ENCODE measurements around the gene ZNF484.
"Not testable (repeated sequence)": the region's sequence is repeated elsewhere in the genome, so short reads cannot be mapped to it uniquely, and the experiment has no call there.

ZNF484 gene

DNA sequence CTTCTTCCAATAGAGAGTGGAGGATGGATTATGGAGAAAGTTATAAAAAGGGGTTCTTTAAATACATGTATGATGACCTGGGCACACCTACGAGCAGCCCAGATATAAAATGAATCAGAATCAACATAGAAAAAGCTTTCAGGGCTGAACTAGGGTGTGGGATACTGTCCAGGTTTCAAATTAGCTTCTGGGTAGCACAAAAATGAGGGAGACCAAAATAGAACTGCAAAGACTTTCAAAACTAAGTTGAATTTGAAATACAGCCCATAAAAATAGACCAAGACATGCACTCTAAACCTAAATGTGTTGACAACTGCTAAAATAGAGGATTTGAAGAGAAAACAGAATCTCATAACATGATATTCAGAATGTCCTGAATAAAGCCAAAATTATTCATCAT is 17.0 kb downstream of the ZNF484 start:
- DNase-seq (ENCODE audit: low read depth in 2 of 2): no peak

DNA sequence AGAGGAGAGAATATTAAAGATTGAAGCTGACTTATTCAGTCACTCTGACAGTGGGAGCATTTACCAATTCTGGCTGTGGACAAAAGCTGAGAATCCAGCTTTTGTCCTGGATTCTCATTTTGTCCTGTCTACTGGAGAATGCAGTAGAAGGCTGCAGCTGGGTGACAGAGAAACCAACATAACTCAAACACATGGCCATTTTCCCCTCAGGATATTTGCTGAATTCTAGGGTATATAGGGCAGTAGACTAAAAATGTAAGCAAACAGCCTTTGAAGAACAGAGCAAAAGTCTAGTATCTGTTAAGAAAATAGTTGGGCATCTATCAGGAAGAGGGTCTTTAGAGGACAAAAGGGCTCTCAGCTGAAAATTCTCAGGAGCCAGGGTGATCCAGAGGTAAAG is 20.6 kb downstream of the ZNF484 start:
- no peak for DNase-seq (ENCODE audit: low read depth in 2 of 2)

DNA sequence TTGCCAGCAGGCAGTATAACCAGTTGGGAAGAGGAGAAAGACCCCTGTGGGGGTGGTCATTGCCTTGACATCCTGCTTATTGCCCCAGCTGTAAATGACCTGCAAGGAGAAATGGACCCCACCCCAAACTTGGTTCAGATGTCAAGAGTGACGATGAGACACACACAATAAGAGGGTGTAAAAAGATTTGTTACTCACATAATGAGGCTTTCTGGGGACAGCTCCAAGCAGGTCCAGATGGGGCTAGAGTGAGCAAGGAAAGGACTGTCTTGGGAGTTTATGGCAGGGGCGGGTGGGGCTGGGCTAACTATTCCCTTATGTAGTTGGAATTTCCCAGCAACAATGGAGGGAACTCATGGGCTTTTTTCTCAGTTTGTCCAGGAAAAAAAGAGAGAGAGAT is 24.1 kb downstream of the ZNF484 start:
- DNase-seq (ENCODE audit: low read depth in 2 of 2): no peak

DNA sequence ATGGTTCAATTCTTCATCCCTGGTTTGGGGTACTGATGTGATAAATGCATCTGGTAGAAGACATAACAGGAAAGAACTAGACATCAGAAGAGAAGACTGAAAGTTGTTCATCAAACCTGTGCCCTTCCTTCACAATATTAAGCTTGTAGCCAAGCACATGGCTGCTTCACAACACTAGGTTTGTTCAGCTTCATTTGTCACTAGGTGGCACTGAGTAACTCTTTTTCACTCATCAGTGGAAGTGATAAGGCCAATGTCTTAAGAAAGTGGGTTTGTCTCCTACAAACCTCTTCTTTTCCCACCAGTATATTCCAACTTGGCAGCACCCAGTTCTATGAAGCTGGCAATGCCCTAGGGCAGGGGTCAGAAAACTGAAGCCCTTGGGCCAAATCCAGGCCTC is 26.9 kb downstream of the ZNF484 start:
- DNase-seq (ENCODE audit: low read depth in 2 of 2): no peak

DNA sequence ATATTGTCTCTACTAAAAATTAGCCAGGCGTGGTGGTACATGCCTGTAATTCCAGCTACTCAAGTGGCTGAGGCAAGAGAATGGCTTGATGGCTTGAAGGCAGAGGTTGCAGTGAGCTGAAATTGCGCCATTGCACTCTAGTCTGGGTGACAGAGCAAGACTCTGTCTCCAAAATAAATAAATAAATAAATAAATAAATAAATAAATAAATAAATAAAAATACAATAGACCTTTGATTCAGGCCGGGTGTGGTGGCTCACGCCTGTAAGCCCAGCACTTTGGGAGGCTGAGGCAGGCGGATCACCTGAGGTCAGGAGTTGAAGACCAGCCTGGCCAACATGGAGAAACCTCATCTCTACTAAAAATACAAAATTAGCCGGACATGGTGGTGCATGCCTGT is 29.1 kb downstream of the ZNF484 start:
- not testable (repeated sequence) for DNase-seq (ENCODE audit: low read depth in 2 of 2)

DNA sequence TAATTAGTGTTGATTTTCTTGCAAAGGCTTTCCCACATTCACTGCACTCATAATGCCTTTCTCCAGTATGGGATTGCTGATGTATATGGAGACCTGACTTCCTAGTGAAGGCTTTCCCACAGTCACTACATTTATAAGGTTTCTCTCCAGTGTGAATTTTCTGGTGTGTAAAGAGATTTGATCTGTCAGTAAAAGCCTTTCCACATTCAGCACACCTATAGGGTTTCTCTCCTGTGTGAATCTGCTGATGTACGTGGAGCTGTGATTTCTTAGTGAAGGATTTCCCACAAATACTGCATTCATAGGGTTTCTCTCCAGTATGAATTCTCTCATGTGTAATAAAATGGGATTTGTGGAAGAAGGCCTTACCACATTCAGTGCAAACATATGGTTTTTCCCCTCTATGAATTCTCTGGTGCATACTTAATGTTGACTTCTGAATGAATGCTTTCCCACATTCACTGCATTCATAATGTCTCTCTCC is 31.1 kb downstream of the ZNF484 start:
- DNase-seq (ENCODE audit: low read depth in 2 of 2): no peak

DNA sequence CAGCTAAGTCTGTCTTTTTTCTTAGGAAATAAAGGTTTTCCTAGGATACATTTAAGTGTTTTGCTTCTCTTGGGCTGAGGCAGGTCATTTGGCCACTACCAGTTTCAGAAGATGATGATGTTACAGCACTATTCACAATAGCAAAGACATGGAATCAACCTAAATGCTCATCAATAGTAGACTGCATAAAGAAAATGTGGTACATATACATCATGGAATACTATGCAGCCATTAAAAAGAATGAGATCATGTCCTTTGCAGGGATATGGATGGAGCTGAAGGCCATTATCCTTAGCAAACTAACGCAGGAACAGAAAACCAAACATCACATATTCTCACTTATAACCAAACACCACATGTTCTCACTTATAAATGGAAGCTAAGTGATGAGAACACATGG is 39.4 kb downstream of the ZNF484 start:
- not testable (repeated sequence) for DNase-seq (ENCODE audit: low read depth in 2 of 2)

DNA sequence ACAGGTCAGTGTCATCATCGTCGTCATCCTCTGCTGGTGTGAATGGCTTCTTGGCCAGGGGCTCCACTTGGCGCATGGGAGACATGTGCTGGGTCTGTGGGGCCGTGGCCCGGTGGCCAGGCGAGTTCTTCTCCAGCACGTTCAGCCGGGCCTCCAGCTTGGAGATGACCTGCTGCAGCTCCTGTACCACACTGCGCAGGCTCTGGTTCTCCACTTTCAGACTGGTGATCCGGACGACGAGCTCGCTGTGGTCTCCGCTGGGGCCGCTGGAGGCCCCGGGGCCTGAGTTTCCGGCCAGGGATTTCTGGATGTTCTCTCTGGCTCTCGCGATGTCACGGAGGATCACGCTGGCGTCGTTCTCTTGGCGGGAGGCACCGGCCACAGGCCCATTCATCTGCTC is 40.6 kb downstream of the ZNF484 start:
- DNase-seq (ENCODE audit: low read depth in 2 of 2): no peak

DNA sequence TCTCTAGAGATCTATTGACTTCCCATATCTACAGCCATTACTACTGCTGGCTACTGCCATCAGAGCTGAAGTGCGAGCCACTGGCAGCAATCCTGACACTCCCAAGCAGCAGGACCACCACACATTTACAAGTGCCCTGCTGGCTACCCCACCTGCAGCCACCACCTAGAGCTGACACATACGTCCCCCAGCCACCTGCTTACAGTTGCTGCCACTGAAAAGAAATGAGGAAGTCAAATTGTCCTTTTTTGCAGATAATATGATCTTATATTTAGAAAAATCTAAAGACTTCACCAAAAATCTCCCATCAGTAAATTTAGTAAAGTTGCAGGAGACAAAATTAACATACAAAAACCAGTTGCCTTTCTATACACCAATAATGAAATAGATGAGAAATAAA is 48.4 kb downstream of the ZNF484 start:
- DNase-seq (ENCODE audit: low read depth in 2 of 2): no peak

DNA sequence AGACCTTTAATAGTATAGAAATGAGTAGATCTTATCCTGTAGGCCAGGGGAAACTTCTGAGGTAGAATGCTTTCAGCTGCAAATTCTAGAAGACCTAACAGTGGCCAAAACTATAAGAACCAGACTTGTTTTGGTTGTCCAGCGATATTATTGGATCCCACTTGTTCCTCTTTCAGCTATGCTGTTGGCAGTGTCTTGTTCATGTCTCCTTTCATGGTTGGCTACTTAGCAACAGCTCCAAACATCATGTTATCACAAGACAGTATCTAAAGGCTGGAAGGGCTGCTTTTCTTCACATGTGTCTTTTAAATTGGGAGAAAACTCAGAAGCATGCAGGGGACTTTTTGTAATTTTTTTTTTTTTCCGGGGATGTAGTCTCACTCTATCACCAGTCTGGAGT is 52.8 kb downstream of the ZNF484 start:
- not testable (repeated sequence) for DNase-seq (ENCODE audit: low read depth in 2 of 2)

DNA sequence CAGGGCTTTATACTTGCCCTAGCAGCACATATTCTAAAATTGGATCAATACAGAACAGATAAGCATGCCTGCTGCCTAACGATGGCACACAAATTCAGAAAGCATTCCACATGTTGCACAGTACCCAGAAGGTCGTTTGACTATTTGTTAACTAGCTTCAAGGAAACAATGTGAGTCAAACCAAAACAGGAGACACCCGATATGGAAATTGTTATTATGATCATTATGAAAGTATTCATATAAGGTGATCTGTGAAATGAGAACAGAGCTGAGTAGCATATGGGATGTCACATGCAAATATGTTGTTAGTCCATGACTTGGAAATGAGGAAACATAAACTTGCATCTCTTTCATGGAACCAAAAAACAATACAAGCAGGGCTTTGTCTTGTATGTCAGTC is 56.9 kb downstream of the ZNF484 start:
- no peak for DNase-seq (ENCODE audit: low read depth in 2 of 2)

DNA sequence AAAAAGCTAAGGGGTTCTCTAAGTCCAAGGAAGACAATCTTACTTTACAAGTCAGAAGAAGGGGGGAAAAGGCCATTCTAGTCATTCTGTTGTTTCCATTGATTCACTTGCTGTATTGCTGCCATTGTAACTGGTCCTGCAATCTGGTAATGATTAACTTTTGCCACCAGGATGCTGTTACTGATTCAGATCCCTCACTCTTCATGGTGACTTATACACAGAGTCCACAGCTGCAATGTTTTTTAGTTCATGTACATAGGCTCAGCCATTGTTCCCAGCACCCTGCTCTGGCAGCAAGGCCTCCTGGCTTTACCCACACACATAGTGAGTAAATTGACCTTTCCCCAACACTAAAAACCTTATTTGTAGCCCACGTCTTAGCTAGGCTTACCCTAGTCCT is 57.9 kb downstream of the ZNF484 start:
- not testable (repeated sequence) for DNase-seq (ENCODE audit: low read depth in 2 of 2)

DNA sequence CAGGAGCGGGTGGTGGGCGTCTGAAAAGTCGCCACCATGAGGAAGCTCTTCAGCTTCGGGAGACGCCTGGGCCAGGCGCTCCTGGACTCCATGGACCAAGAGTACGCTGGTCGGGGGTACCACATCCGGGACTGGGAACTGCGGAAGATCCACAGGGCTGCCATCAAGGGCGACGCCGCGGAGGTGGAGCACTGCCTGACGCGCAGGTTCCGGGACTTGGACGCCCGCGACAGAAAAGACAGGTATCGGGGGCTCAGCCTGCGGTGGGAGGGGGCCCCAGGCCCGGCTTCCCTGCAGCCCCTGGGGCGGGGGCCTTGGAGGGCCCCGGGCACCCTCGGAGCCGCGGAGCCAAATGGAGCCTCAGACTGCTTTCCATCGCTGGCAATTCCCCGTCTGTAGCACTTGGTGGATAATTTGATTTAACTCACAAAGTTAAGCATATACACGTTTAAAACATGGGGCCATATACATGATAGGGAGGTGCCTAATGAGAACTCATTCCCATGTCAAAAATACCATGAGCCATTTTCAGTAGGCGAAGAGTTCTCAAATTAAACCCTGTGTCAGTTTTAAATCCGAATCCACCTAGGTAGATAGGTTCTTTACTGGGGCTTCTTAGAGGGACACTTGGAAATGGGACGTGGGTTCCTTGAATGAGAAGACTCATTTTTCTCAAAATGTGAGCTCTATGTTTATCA is 68.1 kb downstream of the ZNF484 start:
- not testable (repeated sequence) for DNase-seq (ENCODE audit: low read depth in 2 of 2)

DNA sequence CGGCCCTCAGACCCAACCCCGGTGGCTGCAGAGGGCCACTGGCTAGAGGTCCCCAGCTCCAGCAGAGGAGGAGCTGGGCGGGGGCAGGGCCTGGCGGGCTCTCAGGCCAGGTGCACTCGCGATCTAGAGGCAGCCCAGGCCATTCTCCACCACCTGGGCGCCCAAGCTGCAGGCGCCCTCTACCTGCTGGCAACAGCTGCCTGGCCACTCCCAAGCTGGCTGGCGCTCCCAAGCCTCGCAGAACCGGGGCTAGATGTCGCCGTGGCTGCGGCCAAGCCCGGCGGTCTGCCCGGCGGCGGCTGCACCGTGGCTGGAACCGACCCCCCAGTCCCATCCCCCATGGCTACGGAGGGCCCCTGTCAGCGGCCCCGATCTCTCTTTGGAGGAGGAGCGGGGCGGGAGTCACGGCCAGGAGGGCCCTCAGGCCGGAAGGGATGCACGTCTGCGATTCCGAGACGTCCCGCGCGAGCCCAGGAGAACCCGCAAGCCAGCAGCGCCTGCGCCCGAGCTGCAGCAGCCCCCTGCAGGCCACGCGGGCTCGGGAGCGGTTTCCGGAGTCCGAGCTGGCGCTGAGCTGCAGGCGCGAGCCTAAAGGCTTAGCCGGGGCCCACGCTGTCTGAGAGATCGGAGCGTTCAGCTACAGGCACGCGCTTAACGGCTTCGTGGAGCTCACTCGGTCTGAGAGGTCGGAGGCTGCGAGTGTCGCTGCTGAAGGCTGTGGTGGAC is 68.9 kb downstream of the ZNF484 start:
- no peak for DNase-seq (ENCODE audit: low read depth in 2 of 2)

DNA sequence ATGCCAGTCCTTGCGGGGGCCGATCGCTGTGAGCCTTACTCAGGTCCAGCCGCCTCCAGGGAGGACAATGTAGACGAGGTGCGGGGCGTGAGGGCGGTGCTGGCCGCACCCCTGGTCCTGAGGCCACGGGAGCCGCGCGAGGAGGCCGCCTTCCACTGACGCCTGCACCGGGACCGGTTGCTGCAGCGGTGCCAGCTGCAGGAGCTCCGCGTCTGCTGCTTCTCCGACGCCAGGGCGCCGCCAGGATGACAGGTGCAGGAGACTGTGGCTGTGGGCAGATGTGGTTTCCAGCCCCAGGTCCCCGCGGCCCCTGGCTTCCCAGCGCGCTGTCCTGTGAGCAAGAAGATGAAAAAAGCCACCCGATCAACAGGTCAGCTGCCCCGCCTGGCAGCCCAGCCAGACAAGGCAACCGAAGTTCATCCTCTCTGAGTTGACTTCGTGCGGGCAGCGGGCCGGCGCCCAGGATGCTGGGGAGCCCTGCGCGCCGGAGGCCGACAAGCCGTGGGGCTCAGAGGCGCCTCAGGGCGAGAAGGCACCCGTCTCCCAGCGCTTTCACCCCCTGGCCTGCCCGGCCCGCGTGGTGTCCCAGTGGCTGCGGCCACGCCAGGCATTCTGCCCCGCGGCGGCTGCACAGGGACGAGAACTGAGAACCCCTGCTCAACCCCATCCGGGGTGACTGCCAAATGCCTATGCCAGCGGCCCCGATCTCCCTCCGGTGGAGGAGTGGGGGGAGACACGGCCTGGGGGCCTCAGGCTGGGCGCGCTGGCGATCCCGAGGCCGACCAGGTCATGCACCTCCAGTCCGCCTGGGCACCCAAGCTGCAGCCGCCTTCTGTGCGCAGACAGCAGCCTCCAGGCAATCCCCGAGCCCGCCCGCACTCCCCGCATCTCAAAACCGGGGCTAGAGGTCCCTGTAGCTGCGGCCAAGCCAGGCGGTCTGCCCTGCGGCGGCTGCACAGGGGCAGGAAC is 69.8 kb downstream of the ZNF484 start:
- no peak for DNase-seq (ENCODE audit: low read depth in 2 of 2)

DNA sequence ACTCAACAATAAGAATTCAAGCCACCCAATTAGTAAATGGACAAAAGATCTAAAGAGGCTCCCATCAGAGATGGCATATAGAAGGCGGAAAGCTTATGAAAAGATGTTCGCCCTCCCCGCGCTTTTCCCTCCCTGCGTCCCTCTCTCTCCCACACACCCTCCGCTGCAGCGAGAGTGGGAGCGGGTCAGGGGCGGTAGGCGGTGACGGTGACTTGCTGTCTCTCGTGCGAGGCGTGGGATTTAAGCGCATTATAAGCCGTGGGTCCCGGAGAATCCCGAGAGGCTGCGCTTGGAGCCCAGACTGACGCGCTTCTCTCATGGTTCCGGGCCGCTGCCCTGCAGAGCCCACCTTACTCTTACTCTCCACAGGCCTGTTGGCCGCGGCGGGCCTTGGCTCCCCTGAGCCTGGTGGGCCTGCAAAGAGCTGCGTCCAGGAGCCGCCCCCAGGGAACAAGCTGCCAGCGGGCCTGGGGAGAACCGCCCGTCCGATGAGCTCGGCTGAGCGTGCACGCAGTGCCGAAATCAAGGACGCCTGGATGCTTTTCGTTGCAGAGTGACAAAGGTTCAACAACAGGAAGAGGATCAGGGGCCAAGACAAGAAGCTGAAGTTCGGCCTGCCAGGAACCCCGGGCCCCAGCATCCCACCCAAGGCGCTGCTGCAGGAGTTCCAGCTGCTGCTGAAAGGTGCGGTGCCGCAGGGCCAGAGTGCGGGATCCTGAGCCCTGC is 70.6 kb downstream of the ZNF484 start:
- no peak for DNase-seq (ENCODE audit: low read depth in 2 of 2)

DNA sequence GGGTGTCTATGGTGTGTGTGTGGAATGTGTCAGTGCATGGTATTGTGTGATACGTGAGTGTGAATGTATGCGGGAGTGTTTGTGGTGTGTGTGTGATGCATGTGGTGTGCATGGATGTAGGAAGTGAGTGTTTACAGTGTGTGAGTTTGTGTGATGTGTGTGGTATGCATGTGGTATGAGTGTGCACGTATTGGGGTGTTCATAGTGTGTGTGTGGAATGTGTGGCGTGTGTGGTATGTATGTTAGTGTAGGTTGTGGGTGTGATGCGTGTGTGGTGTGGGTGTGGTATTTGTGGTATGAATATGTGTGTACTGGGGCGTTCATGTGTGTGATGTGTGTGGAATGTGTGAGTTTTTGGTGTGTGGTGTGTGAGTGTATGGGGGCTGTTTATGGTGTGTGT is 73.1 kb downstream of the ZNF484 start:
- DNase-seq (ENCODE audit: low read depth in 2 of 2): no peak

DNA sequence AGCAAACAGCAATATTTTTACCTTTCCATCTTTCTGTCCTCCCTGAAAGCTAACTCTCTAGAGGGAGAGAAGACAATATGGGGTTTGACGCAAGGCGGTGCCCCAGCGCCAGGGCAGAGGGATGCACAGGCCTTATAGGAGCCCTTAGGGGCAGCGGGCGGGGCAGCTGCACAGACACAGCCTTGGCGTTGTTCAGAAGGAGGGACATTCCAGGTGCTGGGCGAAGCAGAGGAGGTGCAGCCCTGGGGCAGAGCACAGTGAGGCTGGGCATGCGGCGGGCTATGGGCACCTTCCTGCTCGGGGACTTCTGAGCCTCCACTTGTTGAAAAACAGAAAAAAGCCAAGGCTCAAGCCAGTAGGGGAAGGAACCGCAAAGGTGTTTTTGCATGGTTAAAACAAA is 79.5 kb downstream of the ZNF484 start:
- no peak for DNase-seq (ENCODE audit: low read depth in 2 of 2)

DNA sequence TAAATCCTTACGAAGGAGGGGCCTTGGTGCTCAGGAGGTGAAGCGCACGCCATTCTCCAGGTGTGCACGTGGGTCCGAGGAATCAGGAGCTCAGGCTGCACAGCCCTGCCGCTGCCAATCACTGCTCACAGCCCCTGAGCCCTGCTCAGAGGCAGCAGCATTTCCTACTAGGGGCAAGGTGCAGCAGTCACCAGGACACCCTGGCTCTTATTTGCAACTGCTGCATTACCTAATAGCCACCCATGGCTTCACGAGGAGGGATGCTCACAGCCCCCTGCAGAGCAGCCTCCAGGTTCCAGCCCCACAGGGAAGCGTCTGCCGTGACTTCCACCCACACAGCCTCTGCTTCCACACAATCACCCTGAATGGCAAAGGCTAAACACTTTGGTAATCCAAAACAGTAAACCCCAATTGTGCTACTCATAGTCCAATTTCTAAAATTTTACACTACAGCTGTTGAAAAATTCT is 81.5 kb downstream of the ZNF484 start:
- not testable (repeated sequence) for DNase-seq (ENCODE audit: low read depth in 2 of 2)

DNA sequence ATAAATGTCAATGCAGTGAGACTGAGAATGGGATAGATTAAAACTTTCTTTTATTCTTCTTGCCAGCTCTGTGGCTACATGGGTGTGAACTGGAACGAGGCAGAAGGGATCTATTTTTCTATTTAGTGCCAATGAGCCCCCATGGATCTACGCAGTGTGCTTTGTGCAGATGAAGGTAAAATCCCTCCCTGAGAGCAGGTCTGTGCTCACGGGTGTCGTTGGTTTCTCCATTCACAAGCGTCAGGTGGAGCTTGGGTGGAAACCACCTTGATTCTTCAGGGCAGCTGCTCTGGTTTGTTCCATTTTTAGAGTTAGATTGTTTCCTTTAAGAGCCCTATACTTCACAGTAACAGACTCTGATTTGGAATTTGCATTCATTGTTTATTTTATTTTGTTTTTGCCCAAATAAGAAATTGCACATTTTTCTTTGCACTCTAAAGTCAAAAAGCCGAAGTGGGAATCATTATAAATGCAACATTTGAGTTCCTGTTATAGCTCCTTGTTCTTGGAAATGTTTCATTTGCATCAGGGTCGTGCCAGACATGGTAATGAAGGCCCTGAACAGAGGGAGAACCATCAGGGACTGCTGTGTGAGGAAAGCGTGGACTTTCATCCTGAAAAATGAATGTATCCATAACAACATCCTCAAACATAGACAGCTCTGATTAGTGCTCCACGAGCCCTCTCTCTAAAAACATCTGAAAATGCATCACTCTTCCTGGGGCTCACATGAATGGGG is 82.1 kb downstream of the ZNF484 start:
- DNase-seq (ENCODE audit: low read depth in 2 of 2): no peak

Measured in stimulated activated CD4-positive, alpha-beta T cell treated with anti-CD3 and anti-CD28 coated beads, Interleukin-1b, Interleukin-23, amount 100 ng/mL, for 1 hour (primary cell).